ENCODE measurements around the gene RUVBL2.

RUVBL2 gene

DNA sequence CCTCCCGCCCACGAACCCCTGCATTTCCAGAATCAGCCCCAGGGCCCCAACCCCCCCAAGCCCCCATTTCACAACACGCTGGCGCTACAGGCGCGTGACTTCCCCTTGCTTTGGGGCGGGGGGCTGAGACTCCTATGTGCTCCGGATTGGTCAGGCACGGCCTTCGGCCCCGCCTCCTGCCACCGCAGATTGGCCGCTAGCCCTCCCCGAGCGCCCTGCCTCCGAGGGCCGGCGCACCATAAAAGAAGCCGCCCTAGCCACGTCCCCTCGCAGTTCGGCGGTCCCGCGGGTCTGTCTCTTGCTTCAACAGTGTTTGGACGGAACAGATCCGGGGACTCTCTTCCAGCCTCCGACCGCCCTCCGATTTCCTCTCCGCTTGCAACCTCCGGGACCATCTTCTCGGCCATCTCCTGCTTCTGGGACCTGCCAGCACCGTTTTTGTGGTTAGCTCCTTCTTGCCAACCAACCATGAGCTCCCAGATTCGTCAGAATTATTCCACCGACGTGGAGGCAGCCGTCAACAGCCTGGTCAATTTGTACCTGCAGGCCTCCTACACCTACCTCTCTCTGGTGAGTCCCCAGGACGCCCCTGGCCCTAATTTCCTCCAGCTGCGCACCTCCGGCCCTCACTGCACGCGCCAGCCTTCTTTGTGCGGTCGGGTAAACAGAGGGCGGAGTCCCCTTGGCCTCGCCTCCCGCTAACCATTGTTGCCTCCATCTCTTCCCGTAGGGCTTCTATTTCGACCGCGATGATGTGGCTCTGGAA lies 28.5 kb upstream of the RUVBL2 start, which contains the start of gene FTL (continued):
- TF ChIP-seq OSR2 (tag by site-specific recombination; IDR thresholded peaks at IDR 0.05): no peak
- peak; percentile 63; the same call in 1 of the 2 replicates for TF ChIP-seq ZXDB (tag by site-specific recombination; IDR thresholded peaks at IDR 0.05)
- TF ChIP-seq, protein P1, sequence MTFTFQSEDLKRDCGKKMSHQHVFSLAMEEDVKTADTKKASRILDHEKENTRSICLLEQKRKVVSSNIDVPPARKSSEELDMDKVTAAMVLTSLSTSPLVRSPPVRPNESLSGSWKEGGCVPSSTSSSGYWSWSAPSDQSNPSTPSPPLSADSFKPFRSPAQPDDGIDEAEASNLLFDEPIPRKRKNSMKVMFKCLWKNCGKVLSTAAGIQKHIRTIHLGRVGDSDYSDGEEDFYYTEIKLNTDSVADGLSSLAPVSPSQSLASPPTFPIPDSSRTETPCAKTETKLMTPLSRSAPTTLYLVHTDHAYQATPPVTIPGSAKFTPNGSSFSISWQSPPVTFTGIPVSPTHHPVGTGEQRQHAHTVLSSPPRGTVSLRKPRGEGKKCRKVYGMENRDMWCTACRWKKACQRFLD (tag by site-specific recombination; IDR thresholded peaks at IDR 0.05): no peak
- TF ChIP-seq ZNF248 (tag by site-specific recombination; IDR thresholded peaks at IDR 0.05): no peak
- no peak for TF ChIP-seq ZNF404 (tag by site-specific recombination; IDR thresholded peaks at IDR 0.05)
- peak; percentile 93; the same call in 1 of the 2 replicates for TF ChIP-seq ZNF501 (tag by site-specific recombination; IDR thresholded peaks at IDR 0.05)
- TF ChIP-seq, protein P2, sequence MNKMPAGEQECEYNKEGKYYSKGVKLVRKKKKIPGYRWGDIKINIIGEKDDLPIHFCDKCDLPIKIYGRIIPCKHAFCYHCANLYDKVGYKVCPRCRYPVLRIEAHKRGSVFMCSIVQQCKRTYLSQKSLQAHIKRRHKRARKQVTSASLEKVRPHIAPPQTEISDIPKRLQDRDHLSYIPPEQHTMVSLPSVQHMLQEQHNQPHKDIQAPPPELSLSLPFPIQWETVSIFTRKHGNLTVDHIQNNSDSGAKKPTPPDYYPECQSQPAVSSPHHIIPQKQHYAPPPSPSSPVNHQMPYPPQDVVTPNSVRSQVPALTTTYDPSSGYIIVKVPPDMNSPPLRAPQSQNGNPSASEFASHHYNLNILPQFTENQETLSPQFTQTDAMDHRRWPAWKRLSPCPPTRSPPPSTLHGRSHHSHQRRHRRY (tag by site-specific recombination; IDR thresholded peaks at IDR 0.05): no peak
- peak; percentile 84 for TF ChIP-seq ZNF660 (tag by site-specific recombination; IDR thresholded peaks at IDR 0.05)
- TF ChIP-seq ZNF426 (tag by site-specific recombination; IDR thresholded peaks at IDR 0.05): no peak
- TF ChIP-seq, protein P3, sequence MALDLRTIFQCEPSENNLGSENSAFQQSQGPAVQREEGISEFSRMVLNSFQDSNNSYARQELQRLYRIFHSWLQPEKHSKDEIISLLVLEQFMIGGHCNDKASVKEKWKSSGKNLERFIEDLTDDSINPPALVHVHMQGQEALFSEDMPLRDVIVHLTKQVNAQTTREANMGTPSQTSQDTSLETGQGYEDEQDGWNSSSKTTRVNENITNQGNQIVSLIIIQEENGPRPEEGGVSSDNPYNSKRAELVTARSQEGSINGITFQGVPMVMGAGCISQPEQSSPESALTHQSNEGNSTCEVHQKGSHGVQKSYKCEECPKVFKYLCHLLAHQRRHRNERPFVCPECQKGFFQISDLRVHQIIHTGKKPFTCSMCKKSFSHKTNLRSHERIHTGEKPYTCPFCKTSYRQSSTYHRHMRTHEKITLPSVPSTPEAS (tag by site-specific recombination; IDR thresholded peaks at IDR 0.05): peak; percentile 51; the same call in 1 of the 2 replicates
- TF ChIP-seq KLF9 (tag by site-specific recombination; IDR thresholded peaks at IDR 0.05; ENCODE audit: low read depth): peak; percentile 49; the same call in 1 of the 2 replicates
- TF ChIP-seq ZNF701 (tag by site-specific recombination; IDR thresholded peaks at IDR 0.05): no peak
- peak; percentile 89; the same call in 1 of the 2 replicates for TF ChIP-seq KLF16 (tag by site-specific recombination; IDR thresholded peaks at IDR 0.05)
- TF ChIP-seq, protein P4, sequence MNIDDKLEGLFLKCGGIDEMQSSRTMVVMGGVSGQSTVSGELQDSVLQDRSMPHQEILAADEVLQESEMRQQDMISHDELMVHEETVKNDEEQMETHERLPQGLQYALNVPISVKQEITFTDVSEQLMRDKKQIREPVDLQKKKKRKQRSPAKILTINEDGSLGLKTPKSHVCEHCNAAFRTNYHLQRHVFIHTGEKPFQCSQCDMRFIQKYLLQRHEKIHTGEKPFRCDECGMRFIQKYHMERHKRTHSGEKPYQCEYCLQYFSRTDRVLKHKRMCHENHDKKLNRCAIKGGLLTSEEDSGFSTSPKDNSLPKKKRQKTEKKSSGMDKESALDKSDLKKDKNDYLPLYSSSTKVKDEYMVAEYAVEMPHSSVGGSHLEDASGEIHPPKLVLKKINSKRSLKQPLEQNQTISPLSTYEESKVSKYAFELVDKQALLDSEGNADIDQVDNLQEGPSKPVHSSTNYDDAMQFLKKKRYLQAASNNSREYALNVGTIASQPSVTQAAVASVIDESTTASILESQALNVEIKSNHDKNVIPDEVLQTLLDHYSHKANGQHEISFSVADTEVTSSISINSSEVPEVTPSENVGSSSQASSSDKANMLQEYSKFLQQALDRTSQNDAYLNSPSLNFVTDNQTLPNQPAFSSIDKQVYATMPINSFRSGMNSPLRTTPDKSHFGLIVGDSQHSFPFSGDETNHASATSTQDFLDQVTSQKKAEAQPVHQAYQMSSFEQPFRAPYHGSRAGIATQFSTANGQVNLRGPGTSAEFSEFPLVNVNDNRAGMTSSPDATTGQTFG (tag by site-specific recombination; IDR thresholded peaks at IDR 0.05; ENCODE audit: borderline replicate concordance): 0 out of 2 replicates have a peak, but pooled peaks have one; percentile 22
- TF ChIP-seq, protein P5, sequence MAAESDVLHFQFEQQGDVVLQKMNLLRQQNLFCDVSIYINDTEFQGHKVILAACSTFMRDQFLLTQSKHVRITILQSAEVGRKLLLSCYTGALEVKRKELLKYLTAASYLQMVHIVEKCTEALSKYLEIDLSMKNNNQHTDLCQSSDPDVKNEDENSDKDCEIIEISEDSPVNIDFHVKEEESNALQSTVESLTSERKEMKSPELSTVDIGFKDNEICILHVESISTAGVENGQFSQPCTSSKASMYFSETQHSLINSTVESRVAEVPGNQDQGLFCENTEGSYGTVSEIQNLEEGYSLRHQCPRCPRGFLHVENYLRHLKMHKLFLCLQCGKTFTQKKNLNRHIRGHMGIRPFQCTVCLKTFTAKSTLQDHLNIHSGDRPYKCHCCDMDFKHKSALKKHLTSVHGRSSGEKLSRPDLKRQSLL (tag by site-specific recombination; IDR thresholded peaks at IDR 0.05): no peak
- no peak; the same call in 1 of the 2 replicates for TF ChIP-seq GLIS2 (tag by site-specific recombination; IDR thresholded peaks at IDR 0.05)
- no peak for TF ChIP-seq ZNF416 (tag by site-specific recombination; IDR thresholded peaks at IDR 0.05)
- TF ChIP-seq, protein P6, sequence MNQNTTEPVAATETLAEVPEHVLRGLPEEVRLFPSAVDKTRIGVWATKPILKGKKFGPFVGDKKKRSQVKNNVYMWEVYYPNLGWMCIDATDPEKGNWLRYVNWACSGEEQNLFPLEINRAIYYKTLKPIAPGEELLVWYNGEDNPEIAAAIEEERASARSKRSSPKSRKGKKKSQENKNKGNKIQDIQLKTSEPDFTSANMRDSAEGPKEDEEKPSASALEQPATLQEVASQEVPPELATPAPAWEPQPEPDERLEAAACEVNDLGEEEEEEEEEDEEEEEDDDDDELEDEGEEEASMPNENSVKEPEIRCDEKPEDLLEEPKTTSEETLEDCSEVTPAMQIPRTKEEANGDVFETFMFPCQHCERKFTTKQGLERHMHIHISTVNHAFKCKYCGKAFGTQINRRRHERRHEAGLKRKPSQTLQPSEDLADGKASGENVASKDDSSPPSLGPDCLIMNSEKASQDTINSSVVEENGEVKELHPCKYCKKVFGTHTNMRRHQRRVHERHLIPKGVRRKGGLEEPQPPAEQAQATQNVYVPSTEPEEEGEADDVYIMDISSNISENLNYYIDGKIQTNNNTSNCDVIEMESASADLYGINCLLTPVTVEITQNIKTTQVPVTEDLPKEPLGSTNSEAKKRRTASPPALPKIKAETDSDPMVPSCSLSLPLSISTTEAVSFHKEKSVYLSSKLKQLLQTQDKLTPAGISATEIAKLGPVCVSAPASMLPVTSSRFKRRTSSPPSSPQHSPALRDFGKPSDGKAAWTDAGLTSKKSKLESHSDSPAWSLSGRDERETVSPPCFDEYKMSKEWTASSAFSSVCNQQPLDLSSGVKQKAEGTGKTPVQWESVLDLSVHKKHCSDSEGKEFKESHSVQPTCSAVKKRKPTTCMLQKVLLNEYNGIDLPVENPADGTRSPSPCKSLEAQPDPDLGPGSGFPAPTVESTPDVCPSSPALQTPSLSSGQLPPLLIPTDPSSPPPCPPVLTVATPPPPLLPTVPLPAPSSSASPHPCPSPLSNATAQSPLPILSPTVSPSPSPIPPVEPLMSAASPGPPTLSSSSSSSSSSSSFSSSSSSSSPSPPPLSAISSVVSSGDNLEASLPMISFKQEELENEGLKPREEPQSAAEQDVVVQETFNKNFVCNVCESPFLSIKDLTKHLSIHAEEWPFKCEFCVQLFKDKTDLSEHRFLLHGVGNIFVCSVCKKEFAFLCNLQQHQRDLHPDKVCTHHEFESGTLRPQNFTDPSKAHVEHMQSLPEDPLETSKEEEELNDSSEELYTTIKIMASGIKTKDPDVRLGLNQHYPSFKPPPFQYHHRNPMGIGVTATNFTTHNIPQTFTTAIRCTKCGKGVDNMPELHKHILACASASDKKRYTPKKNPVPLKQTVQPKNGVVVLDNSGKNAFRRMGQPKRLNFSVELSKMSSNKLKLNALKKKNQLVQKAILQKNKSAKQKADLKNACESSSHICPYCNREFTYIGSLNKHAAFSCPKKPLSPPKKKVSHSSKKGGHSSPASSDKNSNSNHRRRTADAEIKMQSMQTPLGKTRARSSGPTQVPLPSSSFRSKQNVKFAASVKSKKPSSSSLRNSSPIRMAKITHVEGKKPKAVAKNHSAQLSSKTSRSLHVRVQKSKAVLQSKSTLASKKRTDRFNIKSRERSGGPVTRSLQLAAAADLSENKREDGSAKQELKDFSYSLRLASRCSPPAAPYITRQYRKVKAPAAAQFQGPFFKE (tag by site-specific recombination; IDR thresholded peaks at IDR 0.05; ENCODE audit: borderline replicate concordance): no peak
- no peak; the same call in 1 of the 2 replicates for TF ChIP-seq TRIM28 (IDR thresholded peaks at IDR 0.05; ENCODE audit: borderline replicate concordance, low read length)
- TF ChIP-seq, protein P7, sequence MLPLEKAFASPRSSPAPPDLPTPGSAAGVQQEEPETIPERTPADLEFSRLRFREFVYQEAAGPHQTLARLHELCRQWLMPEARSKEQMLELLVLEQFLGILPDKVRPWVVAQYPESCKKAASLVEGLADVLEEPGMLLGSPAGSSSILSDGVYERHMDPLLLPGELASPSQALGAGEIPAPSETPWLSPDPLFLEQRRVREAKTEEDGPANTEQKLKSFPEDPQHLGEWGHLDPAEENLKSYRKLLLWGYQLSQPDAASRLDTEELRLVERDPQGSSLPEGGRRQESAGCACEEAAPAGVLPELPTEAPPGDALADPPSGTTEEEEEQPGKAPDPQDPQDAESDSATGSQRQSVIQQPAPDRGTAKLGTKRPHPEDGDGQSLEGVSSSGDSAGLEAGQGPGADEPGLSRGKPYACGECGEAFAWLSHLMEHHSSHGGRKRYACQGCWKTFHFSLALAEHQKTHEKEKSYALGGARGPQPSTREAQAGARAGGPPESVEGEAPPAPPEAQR (tag by site-specific recombination; IDR thresholded peaks at IDR 0.05): no peak
- TF ChIP-seq ZNF366 (tag by site-specific recombination; conservative IDR thresholded peaks at IDR 0.05): peak; percentile 46; the same call in 1 of the 2 replicates
- peak; percentile 74; the same call in 1 of the 2 replicates for TF ChIP-seq ZNF394 (tag by site-specific recombination; IDR thresholded peaks at IDR 0.05; ENCODE audit: borderline replicate concordance)
